HepG2 (cell line): ENCODE data around the gene TMEM87B. TPM values are rescaled to one million over a fixed set of nuclear protein-coding genes. Genes with fewer than 3 reads are reported as not detected.

Experiments used
- FLYWCH1 ChIP-seq: sonication (generic); formaldehyde crosslinking; IDR thresholded peaks from 2 replicates; pipeline ENCODE4 v1.8.1; 2023; ENCODE audit warnings: mild to moderate bottlenecking, missing genetic modification reagents
- NAIF1 ChIP-seq: sonication (generic); formaldehyde crosslinking; IDR thresholded peaks from 2 replicates; pipeline ENCODE4 v1.5.0; 2020; ENCODE audit warnings: mild to moderate bottlenecking, missing genetic modification reagents, borderline replicate concordance
- NONO ChIP-seq, 2 experiments: fragments of 450-650 bp in 1 of 2; sonication (generic) in 1 of 2; formaldehyde crosslinking in 1 of 2; IDR thresholded peaks in 1 of 2; conservative IDR thresholded peaks in 1 of 2; 2 replicates each; pipeline versions ENCODE4 v1.6.1 to v1.8.0; 2017 to 2022; ENCODE audit warnings: mild to moderate bottlenecking in 1 of 2, missing genetic modification reagents in 1 of 2, moderate library complexity in 1 of 2
- PHF8 ChIP-seq: sonication (generic); formaldehyde crosslinking; IDR thresholded peaks from 2 replicates; pipeline ENCODE4 v1.5.0; 2020; ENCODE audit warnings: missing genetic modification reagents
- SNAPC4 ChIP-seq: sonication (generic); formaldehyde crosslinking; IDR thresholded peaks from 2 replicates; pipeline ENCODE4 v1.4.0; 2020; ENCODE audit warnings: mild to moderate bottlenecking, missing genetic modification reagents
- STAT5B ChIP-seq: sonication (generic); formaldehyde crosslinking; IDR thresholded peaks from 2 replicates; pipeline ENCODE4 v1.4.0; 2020; ENCODE audit warnings: missing genetic modification reagents
- TBX3 ChIP-seq: fragments of 450-650 bp; IDR thresholded peaks from 2 replicates; pipeline ENCODE4 v1.6.1; 2017; ENCODE audit warnings: antibody characterized with exemption, mild to moderate bottlenecking, inconsistent platforms, borderline replicate concordance
- TMF1 ChIP-seq: sonication (generic); formaldehyde crosslinking; IDR thresholded peaks from 2 replicates; pipeline ENCODE4 v1.8.1; 2022; ENCODE audit warnings: low read depth, missing genetic modification reagents
- ZBTB21 ChIP-seq: sonication (generic); formaldehyde crosslinking; IDR thresholded peaks from 2 replicates; pipeline ENCODE4 v1.4.0; 2020; ENCODE audit warnings: missing genetic modification reagents
- ZMYM3 ChIP-seq: sonication (generic); formaldehyde crosslinking; IDR thresholded peaks from 2 replicates; pipeline ENCODE4 v1.5.1; 2020; ENCODE audit warnings: mild to moderate bottlenecking, missing genetic modification reagents
- ZNF142 ChIP-seq: sonication (generic); formaldehyde crosslinking; IDR thresholded peaks from 2 replicates; pipeline ENCODE4 v1.4.0; 2020; ENCODE audit warnings: missing genetic modification reagents
- ZNF326 ChIP-seq: sonication (generic); formaldehyde crosslinking; IDR thresholded peaks from 2 replicates; pipeline ENCODE4 v1.4.0; 2020; ENCODE audit warnings: missing genetic modification reagents, borderline replicate concordance
- ZNF430 ChIP-seq: sonication (generic); formaldehyde crosslinking; IDR thresholded peaks from 2 replicates; pipeline ENCODE4 v1.9.0; 2021; ENCODE audit warnings: mild to moderate bottlenecking, missing genetic modification reagents
- polyA plus RNA-seq, 8 experiments: library from polyadenylated mRNA; depleted of rRNA in 3 of 8; stranded (reverse) in 7 of 8; unstranded in 1 of 8; fragments of >200 nt; fragmentation: Illumina TruSeq in 4 of 8; extraction: Trizol in 4 of 8; gene quantifications; 2 replicates each; pipeline versions ENCODE4 v1.2.1 to v1.2.3, GENCODE V29; 2011 to 2016; ENCODE audit warnings: low read depth in 4 of 8, missing spikeins in 1 of 8, mixed read lengths in 1 of 8; ENCODE audit not compliant: insufficient read depth in 1 of 8
- total RNA-seq, 5 experiments: library from RNA; depleted of rRNA; stranded (reverse); fragments of >200 nt; fragmentation: Illumina TruSeq; extraction: Trizol; gene quantifications; 2 replicates each; pipeline ENCODE4 v1.2.3, GENCODE V29; 2016; ENCODE audit warnings: low read depth in 1 of 5
- TF ChIP-seq, protein P1 (sequence below): sonication (generic); formaldehyde crosslinking; IDR thresholded peaks from 2 replicates; pipeline ENCODE4 v1.9.0; 2021; ENCODE audit warnings: missing genetic modification reagents, mild to moderate bottlenecking, borderline replicate concordance

TMEM87B gene
- total and polyA plus RNA-seq, 2 of the 13 experiments (the other 11 are each of a cell fraction or from before 2014, with no cell fraction given), result 15.1 to 16.2 TPM

- no peak for TF ChIP-seq ZNF142 (CRISPR knock-in tag)
- TF ChIP-seq SNAPC4 (CRISPR knock-in tag), result no peak
- no peak for TF ChIP-seq TMF1 (CRISPR knock-in tag)
- no peak; the same call in 1 of the 2 replicates for TF ChIP-seq ZNF430 (CRISPR knock-in tag)
- no peak for TF ChIP-seq NAIF1 (CRISPR knock-in tag)
- no peak for TF ChIP-seq ZNF326 (CRISPR knock-in tag)
- TF ChIP-seq ZMYM3 (CRISPR knock-in tag), result peak; percentile 61; the same call in 1 of the 2 replicates
- no peak for TF ChIP-seq TBX3
- no peak for TF ChIP-seq STAT5B (CRISPR knock-in tag)
- peak; percentile 43; the same call in 1 of the 2 replicates for TF ChIP-seq PHF8 (CRISPR knock-in tag)
- TF ChIP-seq, protein P1, sequence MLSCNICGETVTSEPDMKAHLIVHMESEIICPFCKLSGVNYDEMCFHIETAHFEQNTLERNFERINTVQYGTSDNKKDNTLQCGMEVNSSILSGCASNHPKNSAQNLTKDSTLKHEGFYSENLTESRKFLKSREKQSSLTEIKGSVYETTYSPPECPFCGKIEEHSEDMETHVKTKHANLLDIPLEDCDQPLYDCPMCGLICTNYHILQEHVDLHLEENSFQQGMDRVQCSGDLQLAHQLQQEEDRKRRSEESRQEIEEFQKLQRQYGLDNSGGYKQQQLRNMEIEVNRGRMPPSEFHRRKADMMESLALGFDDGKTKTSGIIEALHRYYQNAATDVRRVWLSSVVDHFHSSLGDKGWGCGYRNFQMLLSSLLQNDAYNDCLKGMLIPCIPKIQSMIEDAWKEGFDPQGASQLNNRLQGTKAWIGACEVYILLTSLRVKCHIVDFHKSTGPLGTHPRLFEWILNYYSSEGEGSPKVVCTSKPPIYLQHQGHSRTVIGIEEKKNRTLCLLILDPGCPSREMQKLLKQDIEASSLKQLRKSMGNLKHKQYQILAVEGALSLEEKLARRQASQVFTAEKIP, result no peak
- no peak for TF ChIP-seq NONO (IDR thresholded peaks at IDR 0.05)
- peak; percentile 58 for TF ChIP-seq NONO (CRISPR knock-in tag; conservative IDR thresholded peaks at IDR 0.05)
- no peak for TF ChIP-seq ZBTB21 (CRISPR knock-in tag)
- no peak for TF ChIP-seq FLYWCH1 (CRISPR knock-in tag)
Measured at GRCh38 chr2:112053917-112054846, 887 bp upstream of the TMEM87B start (continued).
